Breast epithelium (tissue), 3 donors: ENCODE data around the gene SMARCD3.

ENCODE experiments used
- CTCF ChIP-seq, 3 donors: fragments of 450-650 bp; IDR thresholded peaks; one replicate each; pipeline ENCODE4 v1.5.1; 2016 to 2017; ENCODE audit warnings: antibody characterized with exemption in 3 of 3, mild to moderate bottlenecking in 3 of 3, moderate library complexity in 3 of 3
- POLR2AphosphoS5 ChIP-seq, 3 donors: sonication (generic); formaldehyde crosslinking; IDR thresholded peaks; one replicate each; pipeline ENCODE4 v1.6.1; 2017; ENCODE audit warnings: antibody characterized with exemption in 3 of 3

- TF ChIP-seq CTCF (IDR thresholded peaks at IDR 0.05) = no peak
- no peak for TF ChIP-seq POLR2AphosphoS5 (IDR thresholded peaks at IDR 0.05)
Measured at GRCh38 chr7:151260883-151261282, 12.4 kb upstream of the SMARCD3 start.
